H1 (cell line): ENCODE measurements around the gene TMEM131L. TPM values are rescaled to one million over a fixed set of nuclear protein-coding genes. Genes with fewer than 3 reads are reported as not detected.

ENCODE experiments used
- CTCF ChIA-PET: fragments of 300-600 bp; sonication (Branson Sonifier 250); formaldehyde crosslinking; loops from one replicate; lab custom pipeline; 2021; ENCODE audit not compliant: partially characterized antibody; lab: Charles Lee
- POLR2A ChIA-PET: fragments of 300-600 bp; sonication (Branson Sonifier 250); formaldehyde crosslinking; loops from one replicate; lab custom pipeline; 2021; ENCODE audit warnings: inconsistent platforms; ENCODE audit not compliant: partially characterized antibody; lab: Charles Lee
- DNase-seq, 2 experiments: peaks; one replicate each; pipeline versions ENCODE4 v3.0.0 to v3.0.0-alpha.2; 2010 to 2022; ENCODE audit warnings: low spot score in 2 of 2, low read depth in 1 of 2, mixed read lengths in 1 of 2
- FAIRE-seq: peaks from 2 replicates; lab custom pipeline; 2011; peaks lifted over from hg19 to GRCh38; lab: Jason Lieb, UNC
- H2AFZ ChIP-seq: 2 replicates; pipeline ENCODE4 v1.8.1; 2012; ENCODE audit warnings: low read length, inconsistent platforms
- H2AK5ac ChIP-seq: 2 replicates; pipeline ENCODE4 v1.6.1; 2013; ENCODE audit warnings: low read depth, low read length
- H2BK120ac ChIP-seq: replicated peaks from 2 replicates; pipeline ENCODE3; 2013; ENCODE audit warnings: low read depth, low read length, inconsistent platforms
- H2BK12ac ChIP-seq: 2 replicates; pipeline ENCODE4 v1.6.1; 2013; ENCODE audit warnings: low read depth, low read length
- H2BK15ac ChIP-seq: 2 replicates; pipeline ENCODE4 v1.6.1; 2013; ENCODE audit warnings: low read length
- H2BK20ac ChIP-seq: 2 replicates; pipeline ENCODE4 v1.6.1; 2013; ENCODE audit warnings: low read length
- H2BK5ac ChIP-seq: 2 replicates; pipeline ENCODE4 v1.6.1; 2013; ENCODE audit warnings: low read depth, low read length
- H3K14ac ChIP-seq: 2 replicates; pipeline ENCODE4 v1.6.1; 2013; ENCODE audit warnings: inconsistent platforms; ENCODE audit not compliant: insufficient read length
- H3K18ac ChIP-seq: 2 replicates; pipeline ENCODE4 v1.6.1; 2013; ENCODE audit warnings: low read length; ENCODE audit errors: extremely low read depth
- H3K23ac ChIP-seq: 2 replicates; pipeline ENCODE4 v1.6.1; 2013; ENCODE audit warnings: inconsistent platforms; ENCODE audit not compliant: insufficient read length
- H3K23me2 ChIP-seq: 2 replicates; pipeline ENCODE4 v1.6.1; 2013; ENCODE audit warnings: low read depth, low read length
- H3K27ac ChIP-seq: 2 replicates; pipeline ENCODE4 v1.6.1; 2011; ENCODE audit warnings: low read depth, low read length, inconsistent platforms
- H3K27me3 ChIP-seq, 4 experiments: replicated peaks in 1 of 4; 1 replicate in 1 of 4; 2 replicates in 3 of 4; pipeline versions ENCODE4 v1.6.1 to v1.8.1; 2011 to 2013; ENCODE audit warnings: low read length in 3 of 4, mild to moderate bottlenecking in 3 of 4, inconsistent platforms in 2 of 4, mixed read lengths in 2 of 4, moderate library complexity in 1 of 4; ENCODE audit not compliant: control insufficient read depth in 3 of 4, insufficient read depth in 3 of 4; ENCODE audit errors: extremely low read depth in 1 of 4
- H3K36me3 ChIP-seq, 4 experiments: 2 replicates each; pipeline versions ENCODE4 v1.6.1 to v1.8.1; 2011 to 2013; ENCODE audit warnings: mild to moderate bottlenecking in 4 of 4, low read length in 3 of 4, moderate library complexity in 2 of 4, control low read depth in 1 of 4, inconsistent platforms in 1 of 4; ENCODE audit not compliant: insufficient read depth in 4 of 4, control insufficient read depth in 2 of 4
- H3K4ac ChIP-seq: replicated peaks from 2 replicates; pipeline ENCODE3; 2013; ENCODE audit warnings: low read length, low read depth, mixed read lengths, inconsistent platforms; ENCODE audit not compliant: insufficient read length
- H3K4me1 ChIP-seq, 4 experiments: replicated peaks in 1 of 4; 1 replicate in 1 of 4; 2 replicates in 3 of 4; pipeline versions ENCODE4 v1.6.1 to v1.8.1; 2011 to 2013; ENCODE audit warnings: low read length in 3 of 4, inconsistent platforms in 2 of 4, mixed read lengths in 1 of 4; ENCODE audit not compliant: insufficient read depth in 4 of 4, control insufficient read depth in 3 of 4
- H3K4me2 ChIP-seq, 2 experiments: 2 replicates each; pipeline versions ENCODE4 v1.6.1 to v1.8.1; 2011 to 2013; ENCODE audit warnings: low read depth in 2 of 2, low read length in 2 of 2, control low read depth in 1 of 2, inconsistent platforms in 1 of 2, mild to moderate bottlenecking in 1 of 2; ENCODE audit not compliant: insufficient read depth in 1 of 2
- H3K4me3 ChIP-seq, 4 experiments: fragments of 200-600, 300-600 bp in 1 of 4; sonication (generic), shearing (Covaris generic), sonication (Bioruptor Twin) in 1 of 4; 2 replicates each; pipeline versions ENCODE4 v1.5.1 to v1.8.1; 2011 to 2016; ENCODE audit warnings: low read length in 4 of 4, low read depth in 3 of 4, control low read depth in 2 of 4, inconsistent platforms in 2 of 4, mild to moderate bottlenecking in 2 of 4, mixed read lengths in 1 of 4, moderate library complexity in 1 of 4; ENCODE audit not compliant: insufficient read depth in 2 of 4; ENCODE audit errors: extremely low read depth in 1 of 4
- H3K56ac ChIP-seq: replicated peaks from 2 replicates; pipeline ENCODE3; 2013; ENCODE audit warnings: low read depth, mild to moderate bottlenecking, mixed read lengths, low read length, inconsistent platforms; ENCODE audit not compliant: insufficient read length
- H3K79me1 ChIP-seq: 2 replicates; pipeline ENCODE4 v1.6.1; 2013; ENCODE audit warnings: low read depth, low read length, control low read depth
- H3K79me2 ChIP-seq, 2 experiments: 2 replicates each; pipeline versions ENCODE4 v1.6.1 to v1.8.1; 2012 to 2013; ENCODE audit warnings: low read length in 2 of 2, mild to moderate bottlenecking in 2 of 2, inconsistent platforms in 1 of 2; ENCODE audit not compliant: insufficient read depth in 2 of 2, control insufficient read depth in 1 of 2
- H3K9ac ChIP-seq, 4 experiments: replicated peaks in 1 of 4; 1 replicate in 1 of 4; 2 replicates in 3 of 4; pipeline versions ENCODE4 v1.6.1 to v1.8.1; 2011 to 2013; ENCODE audit warnings: low read depth in 3 of 4, low read length in 3 of 4, control low read depth in 2 of 4, mild to moderate bottlenecking in 2 of 4, moderate library complexity in 2 of 4, inconsistent platforms in 1 of 4; ENCODE audit errors: extremely low read depth in 1 of 4
- H3K9me3 ChIP-seq, 2 experiments: 2 replicates each; pipeline versions ENCODE4 v1.6.1 to v1.8.1; 2012 to 2013; ENCODE audit warnings: mild to moderate bottlenecking in 2 of 2, moderate library complexity in 2 of 2, control low read depth in 1 of 2, inconsistent platforms in 1 of 2, low read depth in 1 of 2, low read length in 1 of 2, mixed read lengths in 1 of 2; ENCODE audit not compliant: insufficient read depth in 2 of 2
- H4K20me1 ChIP-seq, 2 experiments: replicated peaks in 1 of 2; 2 replicates each; pipeline versions ENCODE3 to v1.8.1; 2011 to 2013; ENCODE audit warnings: inconsistent platforms in 2 of 2, low read length in 2 of 2, mild to moderate bottlenecking in 1 of 2; ENCODE audit not compliant: insufficient read depth in 2 of 2, control insufficient read depth in 1 of 2
- H4K5ac ChIP-seq: 2 replicates; pipeline ENCODE4 v1.6.1; 2013; ENCODE audit warnings: low read length, low read depth, mixed read lengths, inconsistent platforms; ENCODE audit not compliant: insufficient read length
- H4K8ac ChIP-seq: 2 replicates; pipeline ENCODE4 v1.8.0; 2013; ENCODE audit warnings: mild to moderate bottlenecking, moderate library complexity, low read length, inconsistent platforms; ENCODE audit not compliant: insufficient read depth; ENCODE audit errors: extremely low read depth
- H4K91ac ChIP-seq: replicated peaks from 2 replicates; pipeline ENCODE3; 2013; ENCODE audit warnings: low read length, mixed read lengths, inconsistent platforms; ENCODE audit not compliant: insufficient read length
- CBX8 ChIP-seq: fragments of 300-800, 300-1000 bp; sonication (generic); IDR thresholded peaks from 2 replicates; pipeline ENCODE4 v1.7.1; 2016; ENCODE audit warnings: low read depth, low read length, borderline replicate concordance
- CHD1 ChIP-seq: IDR thresholded peaks from 2 replicates; pipeline ENCODE4 v1.6.1; 2012; ENCODE audit warnings: low read depth, low read length, improper control_type of control experiment
- HDAC2 ChIP-seq, 2 experiments: fragments of 300-600 bp in 1 of 2; sonication (generic) in 1 of 2; IDR thresholded peaks; 2 replicates each; pipeline ENCODE4 v1.6.1; 2011 to 2012; ENCODE audit warnings: low read depth in 2 of 2, low read length in 2 of 2, mild to moderate bottlenecking in 2 of 2, moderate library complexity in 2 of 2, borderline replicate concordance in 1 of 2, inconsistent platforms in 1 of 2
- HDAC6 ChIP-seq: IDR thresholded peaks from one replicate; pipeline ENCODE4 v1.7.1; 2012; ENCODE audit warnings: low read depth, mild to moderate bottlenecking, inconsistent platforms, low read length, moderate library complexity
- RAD21 ChIP-seq, 2 experiments: IDR thresholded peaks in 1 of 2; conservative IDR thresholded peaks in 1 of 2; 2 replicates each; pipeline ENCODE4 v1.6.1; 2011; ENCODE audit warnings: low read depth in 2 of 2, low read length in 2 of 2, improper control_type of control experiment in 1 of 2, inconsistent platforms in 1 of 2, mild to moderate bottlenecking in 1 of 2, moderate library complexity in 1 of 2
- SIX5 ChIP-seq: IDR thresholded peaks from 2 replicates; pipeline ENCODE4 v1.6.1; 2011; ENCODE audit warnings: mild to moderate bottlenecking, low read depth, low read length
- SP1 ChIP-seq: IDR thresholded peaks from 2 replicates; pipeline ENCODE4 v1.6.1; 2011; ENCODE audit warnings: low read depth, low read length
- WGBS, 2 experiments: shearing (Covaris generic) in 1 of 2; methylation state at CpG; one replicate each; pipeline versions ENCODE4 v1.1.6 to v1.1.7; 2013 to 2015; ENCODE audit warnings: low lambda C conversion rate in 2 of 2, mixed read lengths in 2 of 2, inconsistent platforms in 1 of 2, low coverage in 1 of 2, missing lambda C conversion rate in 1 of 2; ENCODE audit not compliant: insufficient replicate concordance in 2 of 2, insufficient coverage in 1 of 2, insufficient read length in 1 of 2; ENCODE audit errors: extremely low coverage in 1 of 2, missing lambda C conversion rate in 1 of 2; 5-methylcytosine and 5-hydroxymethylcytosine counted together
- polyA plus RNA-seq, 7 experiments: library from polyadenylated mRNA; depleted of rRNA in 3 of 7; stranded (reverse) in 5 of 7; unstranded in 2 of 7; fragments of >200 nt in 5 of 7; fragments of 200-250 nt in 2 of 7; gene quantifications; 1 replicate in 5 of 7; 2 replicates in 1 of 7; 4 replicates in 1 of 7; pipeline versions ENCODE4 v1.2.1 to v1.2.3, GENCODE V29; 2011 to 2013; ENCODE audit warnings: missing spikeins in 2 of 7, mixed read lengths in 2 of 7
- total RNA-seq: library from RNA; stranded (reverse); fragmentation: NEBNext Ultra II Directional; extraction: Animal tissue kit (Norgen Biotek cat#: 25700); gene quantifications from 2 replicates; pipeline ENCODE4 v1.2.1, GENCODE V29; 2021
- TF ChIP-seq, protein P1 (sequence below): IDR thresholded peaks from 2 replicates; pipeline ENCODE4 v1.6.1; 2011; ENCODE audit warnings: low read depth, mild to moderate bottlenecking, low read length; ENCODE audit not compliant: insufficient read depth
- TF ChIP-seq, protein P2 (sequence below): IDR thresholded peaks from 2 replicates; pipeline ENCODE4 v1.6.1; 2012; ENCODE audit warnings: low read length, inconsistent platforms

Gene TMEM131L
- total and polyA plus RNA-seq, 2 of the 8 experiments (the other 6 are each of a cell fraction or from before 2014, with no cell fraction given) = 14.3 to 26.1 TPM

DNA sequence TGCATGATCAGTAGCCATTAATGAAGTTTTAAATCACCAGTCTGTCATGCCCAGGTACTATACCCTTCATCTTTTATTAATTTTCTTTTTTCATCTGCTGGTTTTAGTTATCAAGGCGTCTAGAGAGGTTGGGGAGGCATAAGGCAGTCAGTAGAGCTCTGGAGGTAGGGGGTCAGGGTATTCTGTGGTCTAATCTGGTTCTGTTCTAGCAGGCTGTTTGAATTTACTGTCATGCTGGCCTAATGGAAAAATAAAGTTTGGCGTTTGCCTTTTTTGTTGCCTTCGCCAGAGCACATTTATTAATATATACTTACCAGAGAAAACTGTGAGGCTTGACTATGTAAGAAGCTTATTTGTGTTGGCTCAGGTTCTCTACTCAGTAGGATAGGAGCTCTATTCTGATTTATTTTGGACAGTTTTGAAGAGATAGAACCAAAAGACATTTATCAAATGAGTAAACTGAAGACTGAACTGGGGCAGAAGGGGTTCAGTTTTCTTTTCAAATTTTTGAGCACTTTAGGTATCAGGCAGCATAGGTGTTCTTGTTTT, 46.9 kb downstream of the TMEM131L start:
- H3K79me2 ChIP-seq = peaks cover 0 to 20% of the 10 kb centered on the region in 2 experiments; a peak in 1 of 4 replicates
- H3K14ac ChIP-seq = no peak overlapping the region
- CTCF ChIA-PET = interaction anchor here (0.8 to 1.8 kb wide), 3 partner anchors 11 to 47 kb away, joined by 3 to 4 read pairs (median 3); partner anchors contain the start of gene TMEM131L
- H4K5ac ChIP-seq = no peak overlapping the region
- no peaks in the 10 kb centered on the region; the same call in 1 of the 2 replicates for H3K23me2 ChIP-seq
- H3K27me3 ChIP-seq = no peaks in the 10 kb centered on the region
- H3K4me2 ChIP-seq = no peak overlapping the region
- no peak for FAIRE-seq
- H2AK5ac ChIP-seq = no peak overlapping the region
- no peak overlapping the region for H4K8ac ChIP-seq
- H3K27ac ChIP-seq = no peak overlapping the region
- H3K4ac ChIP-seq = no peak overlapping the region
- no peak overlapping the region for H2AFZ ChIP-seq
- no peaks in the 10 kb centered on the region for H3K9me3 ChIP-seq
- peaks cover 0 to 3% (median 0%) of the 10 kb centered on the region in 4 experiments; a peak in 1 of 8 replicates for H3K36me3 ChIP-seq
- H3K18ac ChIP-seq = no peak overlapping the region
- no peak overlapping the region for H3K23ac ChIP-seq
- no peak overlapping the region for H3K9ac ChIP-seq
- H2BK12ac ChIP-seq = no peak overlapping the region
- no peak overlapping the region for H3K56ac ChIP-seq
- 86% methylated on average over 3 of the region's 3 CpGs; no CpG with 5 or more reads in 1 of the 2 experiments for WGBS, 2 experiments
- no peaks in the 10 kb centered on the region; the same call in 1 of the 2 replicates for H3K79me1 ChIP-seq
- peaks cover 0 to 5% (median 4%) of the 10 kb centered on the region in 4 experiments; a peak in 3 of 7 replicates for H3K4me1 ChIP-seq
- no peak for DNase-seq
- H2BK15ac ChIP-seq = no peak overlapping the region
- POLR2A ChIA-PET = interaction anchor here (1.4 kb wide), 2 partner anchors 27 to 47 kb away, joined by 3 to 4 read pairs; partner anchors contain the start of gene TMEM131L
- H3K4me3 ChIP-seq = no peak overlapping the region
- no peak overlapping the region for H4K91ac ChIP-seq
- H2BK5ac ChIP-seq = no peak overlapping the region
- no peak overlapping the region for H2BK20ac ChIP-seq
- no peak overlapping the region for H2BK120ac ChIP-seq
- H4K20me1 ChIP-seq = no peaks in the 10 kb centered on the region
- TF ChIP-seq, protein P1, sequence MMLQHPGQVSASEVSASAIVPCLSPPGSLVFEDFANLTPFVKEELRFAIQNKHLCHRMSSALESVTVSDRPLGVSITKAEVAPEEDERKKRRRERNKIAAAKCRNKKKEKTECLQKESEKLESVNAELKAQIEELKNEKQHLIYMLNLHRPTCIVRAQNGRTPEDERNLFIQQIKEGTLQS = no peak
- TF ChIP-seq CHD1 (no peak), SIX5 (no peak), RAD21 (IDR thresholded peaks at IDR 0.05 in 1 of 2, conservative IDR thresholded peaks at IDR 0.05 in 1 of 2; ENCODE audit: low read depth in 2 of 2, low read length in 2 of 2) (no peak), HDAC2 (IDR thresholded peaks at IDR 0.05; ENCODE audit: borderline replicate concordance in 1 of 2, low read depth in 2 of 2, low read length in 2 of 2) (no peak), SP1 (no peak), CBX8 (no peak), HDAC6 (no peak)
- TF ChIP-seq, protein P2, sequence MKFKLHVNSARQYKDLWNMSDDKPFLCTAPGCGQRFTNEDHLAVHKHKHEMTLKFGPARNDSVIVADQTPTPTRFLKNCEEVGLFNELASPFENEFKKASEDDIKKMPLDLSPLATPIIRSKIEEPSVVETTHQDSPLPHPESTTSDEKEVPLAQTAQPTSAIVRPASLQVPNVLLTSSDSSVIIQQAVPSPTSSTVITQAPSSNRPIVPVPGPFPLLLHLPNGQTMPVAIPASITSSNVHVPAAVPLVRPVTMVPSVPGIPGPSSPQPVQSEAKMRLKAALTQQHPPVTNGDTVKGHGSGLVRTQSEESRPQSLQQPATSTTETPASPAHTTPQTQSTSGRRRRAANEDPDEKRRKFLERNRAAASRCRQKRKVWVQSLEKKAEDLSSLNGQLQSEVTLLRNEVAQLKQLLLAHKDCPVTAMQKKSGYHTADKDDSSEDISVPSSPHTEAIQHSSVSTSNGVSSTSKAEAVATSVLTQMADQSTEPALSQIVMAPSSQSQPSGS = no peak
